Cardiac fibroblast (primary cell): ENCODE measurements around the gene GRB10.
A peak's percentile ranks its signal among the peaks of the same experiment; 100 is the strongest.

Experiments used
- DNase-seq, 2 donors: peaks; one replicate each; pipeline versions ENCODE4 v3.0.0 to v3.0.0-alpha.2; 2010; ENCODE audit warnings: low read depth in 2 of 2
- H3K4me3 ChIP-seq, 2 donors: replicated peaks in 1 of 2; 1 replicate in 1 of 2; 2 replicates in 1 of 2; pipeline ENCODE4 v1.5.1; 2011; ENCODE audit warnings: low read depth in 2 of 2, low read length in 2 of 2, mild to moderate bottlenecking in 2 of 2, moderate library complexity in 1 of 2
- TF ChIP-seq, protein P1 (sequence below): IDR thresholded peaks from one replicate; pipeline ENCODE4 v1.5.1; 2011; ENCODE audit warnings: low read depth, mild to moderate bottlenecking, low read length, inconsistent platforms

Gene GRB10

DNA sequence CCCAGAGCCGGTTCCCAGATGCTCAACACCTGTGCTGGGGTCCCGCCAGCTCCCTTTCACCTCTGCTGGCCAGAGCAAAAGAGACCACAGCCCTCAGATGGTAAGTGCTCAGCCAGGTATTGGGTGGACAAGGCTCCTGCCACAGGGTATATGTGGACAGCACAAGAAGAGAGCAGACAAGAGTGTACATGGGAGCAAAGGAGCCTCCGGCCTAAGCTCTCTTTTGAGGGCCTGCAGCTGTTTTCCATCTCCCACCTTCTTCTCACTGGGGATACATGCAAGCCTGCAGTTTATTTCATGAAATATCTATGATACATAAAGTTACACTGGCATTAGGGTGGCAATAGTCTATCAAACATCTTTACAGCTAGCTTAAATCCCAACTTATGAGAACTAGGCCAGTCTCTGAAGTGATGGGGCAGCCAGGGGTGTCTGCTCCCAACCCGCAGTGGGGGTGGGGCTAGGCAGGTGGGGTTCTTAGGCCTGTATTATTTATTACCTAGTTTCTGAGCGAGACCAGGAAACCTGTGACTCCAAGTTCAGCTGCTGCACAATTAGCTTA, 167.1 kb downstream of the GRB10 start:
- no peak for DNase-seq
- H3K4me3 ChIP-seq = no peak overlapping the region

DNA sequence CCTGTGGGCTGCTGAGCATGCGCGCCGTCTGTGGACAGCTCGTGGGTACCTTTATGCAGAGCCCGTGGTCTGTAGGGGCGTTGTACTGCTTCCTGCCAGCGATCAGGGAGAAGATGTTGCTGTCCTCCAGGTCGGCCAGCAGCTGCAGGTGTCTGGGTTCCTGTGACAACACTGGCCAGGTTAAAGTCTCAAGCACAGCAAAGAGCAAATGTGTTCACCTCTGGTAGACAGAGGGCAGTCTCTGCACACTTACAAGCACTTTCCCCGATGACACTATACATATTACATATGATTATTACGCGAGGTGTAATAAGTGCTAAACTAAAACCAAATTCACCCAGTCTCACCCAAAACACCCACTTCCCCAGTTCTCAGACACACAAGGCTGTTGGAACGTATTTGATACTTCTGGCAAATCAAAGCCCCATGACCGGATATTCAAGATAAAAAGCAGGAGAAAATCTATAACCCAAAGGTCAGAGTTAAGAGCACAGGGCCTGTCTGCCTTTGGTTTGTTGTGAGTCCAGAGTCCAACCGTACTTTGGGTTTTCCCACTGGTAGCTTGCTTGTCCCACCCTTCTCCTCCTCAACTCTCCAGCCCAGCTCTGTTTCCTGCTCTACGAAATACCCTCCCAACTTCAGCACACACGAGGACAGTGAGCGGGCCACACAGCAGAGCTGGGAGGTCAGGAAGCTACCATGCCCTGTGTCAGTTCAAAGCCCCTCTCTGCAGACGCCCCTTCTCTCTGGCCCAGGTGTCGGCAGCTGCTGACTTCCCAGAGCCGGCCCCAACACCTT, 167.8 kb downstream of the GRB10 start:
- peak; percentile 15 to 20 for DNase-seq
- TF ChIP-seq, protein P1, sequence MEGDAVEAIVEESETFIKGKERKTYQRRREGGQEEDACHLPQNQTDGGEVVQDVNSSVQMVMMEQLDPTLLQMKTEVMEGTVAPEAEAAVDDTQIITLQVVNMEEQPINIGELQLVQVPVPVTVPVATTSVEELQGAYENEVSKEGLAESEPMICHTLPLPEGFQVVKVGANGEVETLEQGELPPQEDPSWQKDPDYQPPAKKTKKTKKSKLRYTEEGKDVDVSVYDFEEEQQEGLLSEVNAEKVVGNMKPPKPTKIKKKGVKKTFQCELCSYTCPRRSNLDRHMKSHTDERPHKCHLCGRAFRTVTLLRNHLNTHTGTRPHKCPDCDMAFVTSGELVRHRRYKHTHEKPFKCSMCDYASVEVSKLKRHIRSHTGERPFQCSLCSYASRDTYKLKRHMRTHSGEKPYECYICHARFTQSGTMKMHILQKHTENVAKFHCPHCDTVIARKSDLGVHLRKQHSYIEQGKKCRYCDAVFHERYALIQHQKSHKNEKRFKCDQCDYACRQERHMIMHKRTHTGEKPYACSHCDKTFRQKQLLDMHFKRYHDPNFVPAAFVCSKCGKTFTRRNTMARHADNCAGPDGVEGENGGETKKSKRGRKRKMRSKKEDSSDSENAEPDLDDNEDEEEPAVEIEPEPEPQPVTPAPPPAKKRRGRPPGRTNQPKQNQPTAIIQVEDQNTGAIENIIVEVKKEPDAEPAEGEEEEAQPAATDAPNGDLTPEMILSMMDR = no peak
- no peak overlapping the region for H3K4me3 ChIP-seq

More for the DNA sequence above, 167.1 kb downstream of the GRB10 start:
- TF ChIP-seq, protein P1 = no peak

DNA sequence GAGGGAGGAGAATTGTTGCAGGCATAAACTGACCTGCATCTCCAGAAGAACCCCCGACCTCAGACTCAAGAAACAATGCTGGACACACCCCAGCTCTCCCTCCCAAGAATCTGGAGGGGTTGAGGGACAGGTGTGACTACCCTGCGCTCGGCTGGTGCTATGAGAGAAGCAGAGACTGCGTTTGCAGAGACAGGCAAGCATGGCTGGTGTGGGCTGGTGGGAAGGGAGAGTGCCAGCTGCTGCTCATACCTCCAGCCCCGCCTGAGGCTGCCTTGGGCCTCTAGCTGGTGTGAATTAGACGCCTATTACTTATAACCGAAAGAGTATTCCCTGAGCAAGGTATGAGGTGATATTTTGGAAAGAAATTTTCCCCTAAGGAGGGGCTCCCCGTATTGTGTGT, 169.2 kb downstream of the GRB10 start:
- no peak overlapping the region for H3K4me3 ChIP-seq

DNA sequence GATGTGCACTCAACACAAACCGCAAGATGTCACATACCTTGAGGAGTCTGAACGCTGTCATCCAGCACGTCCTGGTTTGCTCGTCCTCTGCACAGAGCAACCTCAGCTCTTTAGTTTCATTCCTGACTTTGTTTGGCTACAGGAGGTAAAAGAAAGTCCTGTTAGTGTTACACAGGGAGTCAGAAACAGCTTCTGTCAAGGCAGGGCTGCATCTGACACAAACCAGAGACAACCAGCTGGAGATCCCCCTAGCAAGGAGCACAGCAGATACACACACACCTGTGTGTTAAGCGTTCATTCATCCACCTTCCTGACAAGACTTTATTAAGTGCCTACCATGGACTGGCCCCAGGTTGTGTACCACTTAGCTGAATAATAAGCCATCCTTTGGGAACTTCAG, 170.0 kb downstream of the GRB10 start:
- no peak for DNase-seq
- no peak overlapping the region for H3K4me3 ChIP-seq
- TF ChIP-seq, protein P1 = no peak

More for the DNA sequence above, 169.2 kb downstream of the GRB10 start:
- TF ChIP-seq, protein P1 = no peak
- DNase-seq = no peak

DNA sequence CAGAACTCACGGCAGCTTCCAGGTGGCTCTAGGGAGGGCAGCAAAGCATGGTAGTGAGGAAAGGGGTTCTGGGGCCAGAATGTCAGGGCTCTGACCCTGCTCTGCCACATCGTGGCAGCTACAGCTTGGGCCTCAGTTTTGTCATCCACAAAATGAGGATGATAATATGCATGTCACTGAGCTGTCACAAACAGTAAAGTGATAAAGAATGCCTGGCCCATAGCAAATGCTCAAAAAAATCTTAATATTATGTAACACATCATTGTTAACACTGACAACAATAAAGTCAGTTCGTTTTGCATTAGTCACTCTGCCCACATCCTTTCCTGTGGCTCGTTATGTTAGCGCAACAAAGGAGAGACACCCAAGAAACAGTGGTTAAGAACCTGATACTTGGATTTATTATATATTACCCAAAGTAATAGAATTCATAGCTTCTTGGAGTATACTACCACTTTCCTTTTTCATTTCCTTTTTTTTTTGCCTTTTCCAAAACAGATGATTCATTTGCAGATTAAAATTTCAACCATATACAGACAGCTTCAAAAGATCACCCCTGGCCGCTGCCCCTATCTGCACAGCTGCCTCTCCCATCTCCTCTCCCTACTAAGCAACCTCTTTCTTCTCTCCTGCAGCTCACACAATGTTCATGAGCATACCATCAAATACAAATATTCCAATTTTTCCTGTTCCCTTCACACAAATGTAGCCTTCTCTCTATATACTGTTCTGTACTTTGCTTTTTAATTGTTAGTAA, 172.0 kb downstream of the GRB10 start:
- peak; percentile 60 to 83 for DNase-seq
- TF ChIP-seq, protein P1 = no peak
- no peak overlapping the region for H3K4me3 ChIP-seq

DNA sequence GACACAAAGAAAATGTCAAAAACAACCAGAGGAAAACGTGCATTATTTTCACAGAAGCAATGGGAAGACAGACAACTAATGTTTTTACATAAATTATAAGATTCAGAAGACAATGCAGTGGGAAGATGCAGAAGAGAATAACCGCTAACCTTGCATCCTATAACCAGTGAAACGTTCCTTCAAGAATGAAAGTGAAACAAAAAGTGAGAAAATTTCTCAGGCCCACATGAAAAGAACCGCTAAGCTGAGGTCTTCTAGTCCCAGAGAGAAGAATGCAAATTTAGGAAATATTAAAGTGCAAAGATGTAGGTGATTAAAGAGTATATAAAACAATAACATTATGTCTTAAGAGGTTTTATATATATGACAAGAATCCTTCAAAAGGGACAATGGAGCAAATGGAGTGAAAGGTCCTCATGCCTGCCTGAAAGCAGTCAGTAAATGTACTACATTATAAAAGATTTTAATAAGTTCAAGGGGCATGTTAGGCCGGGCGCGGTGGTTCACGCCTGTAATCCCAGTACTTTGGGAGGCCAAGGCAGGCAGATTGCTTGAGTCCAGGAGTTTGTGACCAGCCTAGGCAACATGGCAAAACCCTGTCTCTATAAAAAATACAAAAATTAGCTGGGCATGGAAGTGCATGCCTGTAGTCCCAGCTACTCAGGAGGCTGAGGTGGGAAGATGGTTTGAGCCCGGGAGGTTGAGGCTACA, 174.3 kb downstream of the GRB10 start:
- TF ChIP-seq, protein P1 = no peak
- DNase-seq = no peak
- H3K4me3 ChIP-seq = no peak overlapping the region
